ENCODE data around the gene FXYD1.
"Not testable (repeated sequence)": the region's sequence is repeated elsewhere in the genome, so short reads cannot be mapped to it uniquely, and the experiment has no call there.

The FXYD1 gene

GRCh38 chr19:35125270-35125717 lies 13.3 kb upstream of the FXYD1 start:
- DNase-seq (ENCODE audit: low spot score), result no peak

- DNase-seq (ENCODE audit: low spot score), result no peak
These were observed 12.6 kb upstream of the FXYD1 start for GRCh38 chr19:35125749-35126623.

GRCh38 chr19:35126624-35126959 lies 12.0 kb upstream of the FXYD1 start:
- DNase-seq (ENCODE audit: low spot score), result no peak

- no peak for DNase-seq (ENCODE audit: low spot score)
These were observed 10.8 kb upstream of the FXYD1 start for GRCh38 chr19:35127871-35128270.

DNA sequence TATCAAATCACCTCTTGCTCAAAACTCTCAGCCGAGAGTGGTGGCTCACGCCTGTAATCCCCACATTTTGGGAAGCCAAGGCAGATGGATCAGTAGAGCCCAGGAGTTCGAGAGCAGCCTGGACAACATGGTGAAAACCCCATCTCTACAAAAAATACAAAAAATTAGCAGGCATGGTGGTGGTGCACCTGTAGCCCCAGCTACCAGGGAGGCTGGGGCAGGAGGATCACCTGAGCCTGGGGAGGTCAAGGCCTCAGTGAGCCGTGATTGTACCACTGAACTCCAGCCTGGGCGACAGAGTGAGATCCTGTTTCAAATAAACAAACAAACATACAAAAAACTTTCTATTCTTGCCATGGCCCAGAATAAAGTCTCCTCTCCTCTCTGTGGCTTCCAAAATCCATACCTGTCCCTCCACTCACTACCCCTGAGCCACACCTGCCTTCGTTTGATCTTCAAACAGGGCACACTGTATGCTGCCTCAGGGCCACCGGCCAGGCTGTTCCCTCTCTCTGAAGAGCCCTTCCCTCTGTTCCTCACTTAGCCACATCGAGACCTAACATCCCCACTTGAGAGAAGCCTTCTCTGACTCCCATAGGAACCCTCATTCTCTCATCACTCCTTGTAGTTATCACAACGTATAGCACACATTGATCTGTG lies 10.1 kb upstream of the FXYD1 start:
- DNase-seq (ENCODE audit: low spot score), result no peak

- not testable (repeated sequence) for DNase-seq (ENCODE audit: low spot score)
These were observed 8.8 kb upstream of the FXYD1 start for GRCh38 chr19:35129724-35130274.

GRCh38 chr19:35130761-35131720 lies 7.6 kb upstream of the FXYD1 start:
- no peak for DNase-seq (ENCODE audit: low spot score)

DNA sequence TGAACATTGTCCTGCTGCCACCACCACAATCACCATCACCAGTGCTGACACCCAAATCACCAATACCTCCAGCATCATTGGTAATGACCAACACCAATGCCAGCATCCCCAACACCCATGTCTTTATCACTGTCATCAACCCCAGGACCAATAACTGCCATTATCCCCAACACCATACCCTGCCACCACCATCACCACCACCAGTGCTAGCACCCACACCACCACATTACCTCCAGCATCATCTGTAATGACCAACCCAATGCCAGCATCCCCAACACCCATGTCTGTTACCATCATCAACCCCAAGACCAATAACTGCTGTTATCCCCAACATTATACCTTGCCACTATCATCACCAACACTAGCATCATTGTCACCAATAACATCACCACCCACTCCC lies 6.4 kb upstream of the FXYD1 start:
- DNase-seq (ENCODE audit: low spot score), result no peak

GRCh38 chr19:35133826-35134225 lies 4.8 kb upstream of the FXYD1 start:
- no peak for DNase-seq (ENCODE audit: low spot score)

- no peak for DNase-seq (ENCODE audit: low spot score)
These were observed 3.9 kb upstream of the FXYD1 start, which contains the start of gene LGI4 for GRCh38 chr19:35134601-35135242. TSS of gene LGI4 (minus strand) at chr19:35135059. CDS start at chr19:35134680, 379 bp downstream.

- peak; percentile 95 for DNase-seq (ENCODE audit: low spot score)
These were observed 3.2 kb upstream of the FXYD1 start for GRCh38 chr19:35135389-35135909.

DNA sequence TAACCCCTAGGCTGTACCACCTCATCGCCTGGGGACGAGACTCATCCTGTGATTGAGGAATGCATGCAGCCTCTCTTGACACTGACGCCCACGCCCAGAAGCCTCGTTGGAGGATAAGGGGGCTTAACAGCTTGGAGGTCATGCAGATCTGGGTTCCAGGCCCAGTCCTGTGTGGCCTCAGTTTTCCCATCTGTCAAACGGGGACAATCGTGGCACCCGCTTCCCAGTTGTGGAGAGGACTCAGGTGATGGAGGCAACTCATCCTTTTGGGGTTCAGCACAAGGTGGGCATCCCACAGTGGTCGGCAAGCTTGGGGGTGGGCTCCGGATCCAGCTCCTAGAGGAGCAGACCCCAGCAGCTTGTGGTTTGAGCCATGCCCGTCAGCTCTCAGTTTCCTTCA lies 2.4 kb upstream of the FXYD1 start:
- DNase-seq (ENCODE audit: low spot score), result no peak

GRCh38 chr19:35136977-35137702 lies 1.5 kb upstream of the FXYD1 start:
- DNase-seq (ENCODE audit: low spot score), result no peak

DNA sequence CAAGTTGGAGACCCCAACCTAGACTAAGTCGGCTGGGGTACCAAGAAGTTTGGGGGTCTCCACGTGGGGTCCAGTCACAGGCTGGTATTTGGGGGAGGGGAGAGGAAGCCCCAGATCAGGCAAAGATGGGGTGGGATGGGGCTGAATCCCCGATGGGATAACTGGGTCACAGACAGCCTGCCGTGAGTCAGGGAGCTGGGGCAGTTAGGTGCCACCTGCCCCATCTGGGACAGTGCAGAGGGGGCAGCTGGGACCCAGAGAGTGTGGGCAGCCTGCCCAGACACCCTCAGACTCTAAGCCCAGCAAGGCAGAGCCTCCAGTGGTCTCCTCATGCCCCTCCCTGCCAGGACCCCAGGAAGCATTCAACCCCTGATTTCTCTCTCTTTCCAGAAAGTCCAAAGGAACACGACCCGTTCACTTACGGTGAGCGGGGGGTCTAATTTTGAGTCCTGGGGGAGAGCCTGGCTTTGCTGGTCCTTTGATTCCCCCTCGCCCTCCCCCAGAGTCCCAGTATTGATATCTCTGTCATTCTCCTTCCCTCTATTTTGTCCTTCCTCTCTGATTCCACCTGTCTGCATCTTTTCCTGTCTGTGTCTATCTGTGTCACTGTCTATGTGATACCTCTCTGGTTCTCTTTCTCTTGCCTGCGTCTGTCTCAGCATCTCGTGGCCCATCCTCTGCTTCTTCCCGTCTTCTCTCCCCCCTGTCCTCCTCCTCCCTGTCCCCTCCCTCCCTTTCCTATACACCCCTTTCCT lies 1.8 kb downstream of the FXYD1 start:
- no peak for DNase-seq (ENCODE audit: low spot score)

DNA sequence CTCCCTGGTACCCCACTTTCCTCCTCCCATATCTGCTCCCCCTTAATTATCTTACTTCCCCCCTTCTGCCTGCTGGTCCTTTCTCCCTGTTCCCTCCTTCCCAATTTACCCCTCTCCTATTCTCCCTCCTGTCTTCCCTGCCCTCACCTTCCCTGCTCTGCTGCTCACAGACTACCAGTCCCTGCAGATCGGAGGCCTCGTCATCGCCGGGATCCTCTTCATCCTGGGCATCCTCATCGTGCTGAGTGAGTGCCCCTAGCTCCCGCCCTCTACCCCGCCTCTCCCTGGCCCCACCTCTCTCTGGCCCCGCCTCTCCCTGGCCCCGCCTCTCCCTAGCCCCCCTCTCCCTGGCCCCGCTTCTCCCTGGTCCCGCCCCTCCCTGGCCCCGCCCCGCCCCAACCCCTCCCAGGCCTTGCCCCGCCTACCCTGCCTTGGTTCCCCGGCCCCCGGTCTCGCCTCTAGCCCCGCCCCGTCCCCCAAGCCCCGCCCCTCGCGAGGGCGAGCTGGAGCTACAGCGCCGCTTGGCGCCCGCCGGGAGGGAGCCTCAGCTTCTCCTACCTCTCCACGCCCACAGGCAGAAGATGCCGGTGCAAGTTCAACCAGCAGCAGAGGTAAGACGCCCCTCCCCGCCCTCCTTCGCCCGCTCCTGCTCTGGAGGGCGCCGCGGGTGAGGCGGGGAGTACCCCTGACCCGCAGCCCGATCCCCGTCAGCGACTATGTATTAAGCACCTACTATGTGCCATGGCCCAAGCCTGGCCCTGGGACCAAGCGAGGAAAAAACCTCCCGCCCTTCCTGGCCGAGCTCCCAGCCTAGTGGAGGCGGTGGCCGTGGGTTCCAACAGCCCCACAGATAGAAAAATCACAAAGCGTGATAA lies 2.6 kb downstream of the FXYD1 start:
- peak; percentile 99 for DNase-seq (ENCODE audit: low spot score)

DNA sequence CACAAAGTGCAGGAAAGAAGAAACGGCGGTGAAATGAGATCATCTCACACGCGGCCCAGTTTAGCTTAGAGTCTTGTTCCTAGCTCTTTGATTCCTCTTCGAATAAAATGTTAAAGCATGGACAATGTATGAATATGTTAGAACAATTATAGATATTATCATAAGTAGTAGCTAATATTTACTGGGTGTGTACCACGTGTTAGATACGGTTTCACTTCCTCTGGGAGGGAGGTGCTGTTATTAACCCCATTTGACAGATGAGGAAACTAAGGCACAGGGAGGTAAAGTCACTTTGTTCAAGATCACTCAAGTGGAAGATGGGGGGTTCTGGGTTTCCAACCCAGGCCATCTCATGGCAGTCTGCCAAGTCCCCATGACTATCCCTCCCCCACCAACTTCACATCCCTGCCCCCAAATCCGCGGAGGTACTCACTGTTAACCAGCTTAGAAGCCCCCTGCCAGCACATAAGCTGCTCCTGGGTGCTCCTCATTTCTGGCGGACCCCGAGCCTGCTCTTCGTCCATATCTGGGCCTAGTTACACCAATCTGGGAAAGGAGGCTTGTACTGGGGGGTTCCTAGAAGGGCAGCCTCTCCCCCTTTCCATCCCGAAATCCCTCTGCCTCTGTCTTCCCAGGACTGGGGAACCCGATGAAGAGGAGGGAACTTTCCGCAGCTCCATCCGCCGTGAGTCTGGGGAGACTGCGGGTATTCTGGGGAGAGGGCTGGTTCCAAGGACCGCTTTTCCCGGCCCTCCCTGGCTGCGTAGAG lies 3.4 kb downstream of the FXYD1 start:
- DNase-seq (ENCODE audit: low spot score), result no peak

GRCh38 chr19:35142606-35143230 lies 4.1 kb downstream of the FXYD1 start:
- DNase-seq (ENCODE audit: low spot score), result no peak
